Neural progenitor cell (in vitro differentiated cells): ENCODE measurements around the gene PLEKHA5.

Experiments
- CTCF ChIP-seq: fragments of 200-600 bp; sonication (generic); IDR thresholded peaks from 2 replicates; pipeline ENCODE4 v1.5.1; 2017; ENCODE audit warnings: antibody characterized with exemption, mild to moderate bottlenecking
- EZH2 ChIP-seq: fragments of 200-600 bp; sonication (generic); IDR thresholded peaks from 2 replicates; pipeline ENCODE4 v1.6.1; 2017; ENCODE audit warnings: antibody characterized with exemption, mild to moderate bottlenecking, moderate library complexity
- EZH2phosphoT487 ChIP-seq: fragments of 200-600 bp; sonication (generic); IDR thresholded peaks from 2 replicates; pipeline ENCODE4 v1.6.1; 2017; ENCODE audit warnings: antibody characterized with exemption

GRCh38 chr12:19238540-19238939 lies 109.0 kb downstream of the PLEKHA5 start:
- TF ChIP-seq CTCF = no peak
- no peak for TF ChIP-seq EZH2
- no peak for TF ChIP-seq EZH2phosphoT487
